22Rv1 (cell line): ENCODE data around the gene CEP20.

Experiments used
- ZFX ChIP-seq: fragments of 450-650 bp; IDR thresholded peaks from 2 replicates; pipeline ENCODE4 v1.6.1; 2017; ENCODE audit warnings: antibody characterized with exemption, borderline replicate concordance
- TF ChIP-seq, protein P1 (sequence below): fragments of 450-650 bp; IDR thresholded peaks from 2 replicates; pipeline ENCODE4 v1.5.1; 2017; ENCODE audit warnings: mild to moderate bottlenecking

DNA sequence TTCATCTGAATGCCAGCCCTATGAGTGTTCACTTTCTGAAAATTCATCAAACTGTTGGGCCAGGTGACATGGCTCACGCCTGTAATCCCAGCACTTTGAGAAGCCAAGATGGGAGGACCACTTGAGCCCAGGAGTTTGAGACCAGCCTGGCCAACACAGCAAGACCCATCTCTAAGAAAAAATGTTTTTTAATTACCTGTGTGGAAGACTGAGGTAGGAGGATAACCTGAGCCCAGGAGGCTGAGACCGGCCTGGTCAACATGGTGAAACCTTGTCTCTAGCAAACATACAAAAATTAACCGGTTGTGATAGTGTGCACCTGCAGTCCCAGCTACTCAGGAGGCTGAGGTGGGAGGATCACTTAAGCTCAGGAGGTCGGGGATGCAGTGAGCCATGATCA is 41.9 kb downstream of the CEP20 start:
- TF ChIP-seq, protein P1, sequence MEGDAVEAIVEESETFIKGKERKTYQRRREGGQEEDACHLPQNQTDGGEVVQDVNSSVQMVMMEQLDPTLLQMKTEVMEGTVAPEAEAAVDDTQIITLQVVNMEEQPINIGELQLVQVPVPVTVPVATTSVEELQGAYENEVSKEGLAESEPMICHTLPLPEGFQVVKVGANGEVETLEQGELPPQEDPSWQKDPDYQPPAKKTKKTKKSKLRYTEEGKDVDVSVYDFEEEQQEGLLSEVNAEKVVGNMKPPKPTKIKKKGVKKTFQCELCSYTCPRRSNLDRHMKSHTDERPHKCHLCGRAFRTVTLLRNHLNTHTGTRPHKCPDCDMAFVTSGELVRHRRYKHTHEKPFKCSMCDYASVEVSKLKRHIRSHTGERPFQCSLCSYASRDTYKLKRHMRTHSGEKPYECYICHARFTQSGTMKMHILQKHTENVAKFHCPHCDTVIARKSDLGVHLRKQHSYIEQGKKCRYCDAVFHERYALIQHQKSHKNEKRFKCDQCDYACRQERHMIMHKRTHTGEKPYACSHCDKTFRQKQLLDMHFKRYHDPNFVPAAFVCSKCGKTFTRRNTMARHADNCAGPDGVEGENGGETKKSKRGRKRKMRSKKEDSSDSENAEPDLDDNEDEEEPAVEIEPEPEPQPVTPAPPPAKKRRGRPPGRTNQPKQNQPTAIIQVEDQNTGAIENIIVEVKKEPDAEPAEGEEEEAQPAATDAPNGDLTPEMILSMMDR, result no peak
- TF ChIP-seq ZFX, result no peak
